ENCODE measurements around the gene EPHB6.

DNA sequence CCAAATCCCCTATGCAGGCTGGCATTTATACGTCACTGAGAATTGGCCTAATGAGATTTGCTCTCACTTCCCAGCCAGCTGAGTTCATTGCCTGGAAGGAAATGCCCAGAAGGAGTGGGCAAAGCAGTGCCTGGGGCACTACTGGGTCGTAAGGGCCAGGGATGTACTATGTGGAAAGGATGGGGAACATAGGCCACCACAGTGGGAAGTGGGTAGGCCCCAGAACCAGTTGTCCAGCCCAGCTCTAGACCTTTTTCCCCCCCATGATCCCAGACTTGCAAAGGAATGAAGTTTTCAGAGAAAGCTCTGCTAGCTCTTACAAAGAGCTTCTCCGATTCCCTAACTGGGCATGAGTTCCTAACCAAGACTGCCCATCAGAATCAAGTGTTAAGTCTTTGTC is 64.8 kb downstream of the EPHB6 start:
- no peak for TF ChIP-seq YY1 (IDR thresholded peaks at IDR 0.05; ENCODE audit: low read depth)
- TF ChIP-seq, protein P1, sequence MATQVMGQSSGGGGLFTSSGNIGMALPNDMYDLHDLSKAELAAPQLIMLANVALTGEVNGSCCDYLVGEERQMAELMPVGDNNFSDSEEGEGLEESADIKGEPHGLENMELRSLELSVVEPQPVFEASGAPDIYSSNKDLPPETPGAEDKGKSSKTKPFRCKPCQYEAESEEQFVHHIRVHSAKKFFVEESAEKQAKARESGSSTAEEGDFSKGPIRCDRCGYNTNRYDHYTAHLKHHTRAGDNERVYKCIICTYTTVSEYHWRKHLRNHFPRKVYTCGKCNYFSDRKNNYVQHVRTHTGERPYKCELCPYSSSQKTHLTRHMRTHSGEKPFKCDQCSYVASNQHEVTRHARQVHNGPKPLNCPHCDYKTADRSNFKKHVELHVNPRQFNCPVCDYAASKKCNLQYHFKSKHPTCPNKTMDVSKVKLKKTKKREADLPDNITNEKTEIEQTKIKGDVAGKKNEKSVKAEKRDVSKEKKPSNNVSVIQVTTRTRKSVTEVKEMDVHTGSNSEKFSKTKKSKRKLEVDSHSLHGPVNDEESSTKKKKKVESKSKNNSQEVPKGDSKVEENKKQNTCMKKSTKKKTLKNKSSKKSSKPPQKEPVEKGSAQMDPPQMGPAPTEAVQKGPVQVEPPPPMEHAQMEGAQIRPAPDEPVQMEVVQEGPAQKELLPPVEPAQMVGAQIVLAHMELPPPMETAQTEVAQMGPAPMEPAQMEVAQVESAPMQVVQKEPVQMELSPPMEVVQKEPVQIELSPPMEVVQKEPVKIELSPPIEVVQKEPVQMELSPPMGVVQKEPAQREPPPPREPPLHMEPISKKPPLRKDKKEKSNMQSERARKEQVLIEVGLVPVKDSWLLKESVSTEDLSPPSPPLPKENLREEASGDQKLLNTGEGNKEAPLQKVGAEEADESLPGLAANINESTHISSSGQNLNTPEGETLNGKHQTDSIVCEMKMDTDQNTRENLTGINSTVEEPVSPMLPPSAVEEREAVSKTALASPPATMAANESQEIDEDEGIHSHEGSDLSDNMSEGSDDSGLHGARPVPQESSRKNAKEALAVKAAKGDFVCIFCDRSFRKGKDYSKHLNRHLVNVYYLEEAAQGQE (IDR thresholded peaks at IDR 0.05; ENCODE audit: low read depth), result no peak
- no peak for TF ChIP-seq EGR1 (IDR thresholded peaks at IDR 0.05)
- no peak for TF ChIP-seq EP300 (IDR thresholded peaks at IDR 0.05; ENCODE audit: borderline replicate concordance)
